ENCODE measurements around the gene ARMC5. TPM values are rescaled to one million over a fixed set of nuclear protein-coding genes. Genes with fewer than 3 reads are reported as not detected.
A peak's percentile ranks its signal among the peaks of the same experiment; 100 is the strongest.

ARMC5 gene
- total and polyA plus RNA-seq, 2 experiments from 2014 or later, result 7.0 to 11.2 TPM

DNA sequence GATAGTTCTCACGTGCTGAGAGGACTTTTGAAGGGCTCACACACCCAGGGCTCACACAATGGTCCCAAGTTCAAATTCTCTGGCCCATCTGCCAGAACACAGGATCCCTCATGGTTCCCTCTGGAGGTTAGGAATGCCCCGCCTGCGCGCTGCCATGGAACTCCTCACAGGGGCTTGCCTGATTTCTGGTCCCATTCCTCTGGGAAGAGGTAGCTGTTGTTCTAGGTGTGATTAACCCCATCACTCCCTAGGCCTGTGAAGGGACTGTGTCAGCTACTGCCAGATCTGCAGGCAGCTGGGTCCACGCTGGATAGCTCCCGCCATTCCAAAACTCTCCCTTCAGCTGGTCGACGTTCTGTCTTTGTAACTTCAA lies 2.3 kb upstream of the ARMC5 start:
- TF ChIP-seq EZH2phosphoT487 (IDR thresholded peaks at IDR 0.05; ENCODE audit: insufficient read depth, low read depth) (no peak), EZH2 (IDR thresholded peaks at IDR 0.05; ENCODE audit: insufficient read depth, poor library complexity, severe bottlenecking) (no peak)
- Histone ChIP-seq H3K36me3 (ENCODE audit: low read depth) (no peaks in the 10 kb centered on the region), H3K27ac (no peak overlapping the region), H3K9me2 (ENCODE audit: insufficient read depth) (no peaks in the 10 kb centered on the region), H3K79me2 (ENCODE audit: insufficient read depth) (peaks cover 55% of the 10 kb centered on the region), H3K9me3 (ENCODE audit: low read depth) (no peaks in the 10 kb centered on the region), H3K27me3 (replicated peaks; ENCODE audit: insufficient read depth) (no peaks in the 10 kb centered on the region), H4K20me1 (ENCODE audit: insufficient read depth) (no peaks in the 10 kb centered on the region), H3K4me1 (ENCODE audit: insufficient read depth) (peaks cover 54% of the 10 kb centered on the region), H2AFZ (no peak overlapping the region), H3K4me2 (ENCODE audit: unreplicated experiment) (peak overlapping the region; percentile 95), H3F3A (ENCODE audit: insufficient read depth) (peaks cover 44% of the 10 kb centered on the region), H3K9ac (peak overlapping the region; percentile 87; the same call in 1 of the 2 replicates), H3K4me3 (peak overlapping the region; percentile 99)
- in situ Hi-C loops (cut with MboI), result no loop called here
- DNase-seq, result peak; percentile 29
- 67 to 78% methylated on average over 8 of the region's 8 CpGs for WGBS, 2 experiments (ENCODE audit: low coverage in 1 of 2, low lambda C conversion rate in 2 of 2, missing lambda C conversion rate in 2 of 2)

DNA sequence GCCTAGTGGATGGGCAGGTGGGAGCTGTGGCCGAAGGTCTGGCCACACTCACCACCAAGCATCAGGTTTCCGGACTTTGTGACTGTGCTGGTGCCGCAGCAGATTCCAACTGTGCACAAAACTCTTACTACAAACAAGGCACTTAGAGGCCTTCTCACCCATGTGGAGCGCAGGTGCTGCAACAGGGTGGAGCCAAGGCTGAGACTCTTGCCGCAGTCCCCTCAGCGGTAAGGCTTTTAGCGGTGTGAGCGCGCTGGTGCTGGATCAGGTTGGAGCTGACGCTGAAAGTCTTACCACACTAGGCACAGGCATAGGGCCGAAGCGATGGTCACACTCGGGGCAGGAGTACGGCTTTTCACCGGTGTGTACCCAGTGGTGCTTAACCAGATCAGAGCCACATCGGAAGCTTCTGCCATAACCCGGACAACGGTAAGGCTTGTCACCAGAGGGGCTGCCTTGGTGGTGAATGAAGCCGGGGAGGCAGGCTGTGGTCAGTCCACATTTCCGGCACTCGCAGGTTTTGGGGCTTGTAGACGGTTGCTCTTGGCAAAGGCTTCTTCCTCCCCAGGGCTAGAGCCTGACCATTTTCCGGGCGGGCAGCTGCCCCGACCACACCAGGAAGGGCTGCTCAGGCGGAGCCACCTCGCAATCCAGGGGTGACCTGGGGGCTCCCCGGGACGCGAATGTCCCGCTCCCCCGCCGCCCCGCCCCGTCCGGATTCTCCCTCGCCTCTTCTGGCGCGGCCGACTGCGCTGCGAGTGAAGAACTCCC lies 1.0 kb upstream of the ARMC5 start:
- Histone ChIP-seq H3K4me3 (peak overlapping the region; percentile 99), H3K4me2 (ENCODE audit: unreplicated experiment) (peak overlapping the region; percentile 95), H3F3A (ENCODE audit: insufficient read depth) (peaks cover 32% of the 10 kb centered on the region), H3K9me2 (ENCODE audit: insufficient read depth) (no peaks in the 10 kb centered on the region), H2AFZ (peak overlapping the region; percentile 86), H4K20me1 (ENCODE audit: insufficient read depth) (no peaks in the 10 kb centered on the region), H3K9ac (peak overlapping the region; percentile 87), H3K4me1 (ENCODE audit: insufficient read depth) (peaks cover 43% of the 10 kb centered on the region), H3K27me3 (replicated peaks; ENCODE audit: insufficient read depth) (no peaks in the 10 kb centered on the region), H3K27ac (peak overlapping the region; percentile 90), H3K9me3 (ENCODE audit: low read depth) (no peaks in the 10 kb centered on the region), H3K36me3 (ENCODE audit: low read depth) (no peaks in the 10 kb centered on the region), H3K79me2 (ENCODE audit: insufficient read depth) (peaks cover 57% of the 10 kb centered on the region)
- in situ Hi-C loops (cut with MboI), result no loop called here
- TF ChIP-seq EZH2 (IDR thresholded peaks at IDR 0.05; ENCODE audit: insufficient read depth, poor library complexity, severe bottlenecking), result no peak
- WGBS, 2 experiments (ENCODE audit: low coverage in 1 of 2, low lambda C conversion rate in 2 of 2, missing lambda C conversion rate in 2 of 2), result 2% methylated on average over 28 to 41 of the region's 42 CpGs
- DNase-seq, result peak; percentile 67

DNA sequence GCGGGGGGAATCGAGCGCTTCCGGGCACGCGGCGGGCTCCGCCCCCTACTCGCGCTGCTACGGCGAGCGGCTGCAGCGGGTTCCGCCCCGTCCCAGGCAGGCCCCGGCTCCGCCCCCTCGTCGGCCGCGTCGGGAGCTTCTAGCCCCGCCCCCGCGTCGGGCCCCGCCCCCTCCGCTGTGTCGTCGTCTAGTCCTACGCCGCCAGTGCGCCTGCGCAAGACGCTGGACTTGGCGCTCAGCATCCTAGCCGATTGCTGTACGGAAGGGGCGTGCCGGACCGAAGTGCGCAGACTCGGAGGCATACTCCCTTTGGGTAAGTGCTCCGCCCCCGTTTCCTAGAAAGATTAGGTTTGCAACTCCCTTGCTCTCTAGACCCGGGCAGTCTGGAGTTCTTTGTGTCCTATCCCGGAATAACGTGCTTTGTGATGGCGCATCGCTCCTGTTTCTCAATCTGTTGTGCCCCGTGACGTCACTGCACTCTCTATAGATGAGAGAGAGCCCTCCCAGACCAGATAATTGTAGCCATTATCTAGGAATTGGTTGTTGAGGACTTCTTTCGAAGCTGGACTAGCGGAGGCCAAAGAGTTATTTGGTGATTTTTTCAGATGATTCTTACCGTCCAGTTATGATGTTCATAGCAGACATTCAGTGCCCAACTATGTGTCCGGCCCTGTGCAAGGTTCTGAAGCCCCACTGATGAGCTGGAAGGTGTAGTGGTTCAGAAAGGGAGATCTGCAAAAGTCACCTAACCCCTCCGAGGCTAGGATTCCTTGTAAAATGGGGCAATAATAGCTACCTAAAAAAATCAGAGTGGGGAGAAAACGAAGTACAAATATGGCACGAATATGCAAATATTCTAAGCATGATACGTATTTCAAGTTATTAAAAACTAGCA lies 633 bp downstream of the ARMC5 start:
- H3K9me3 ChIP-seq (ENCODE audit: low read depth), result no peaks in the 10 kb centered on the region
- H3K9me2 ChIP-seq (ENCODE audit: insufficient read depth), result no peaks in the 10 kb centered on the region
- H3F3A ChIP-seq (ENCODE audit: insufficient read depth), result peaks cover 18% of the 10 kb centered on the region
- H3K79me2 ChIP-seq (ENCODE audit: insufficient read depth), result peaks cover 50% of the 10 kb centered on the region
- peak overlapping the region; percentile 86 for H2AFZ ChIP-seq
- TF ChIP-seq EZH2 (IDR thresholded peaks at IDR 0.05; ENCODE audit: insufficient read depth, poor library complexity, severe bottlenecking) (no peak), EZH2phosphoT487 (IDR thresholded peaks at IDR 0.05; ENCODE audit: insufficient read depth, low read depth) (no peak)
- H3K36me3 ChIP-seq (ENCODE audit: low read depth), result no peaks in the 10 kb centered on the region
- in situ Hi-C loops (cut with MboI), result no loop called here
- peak overlapping the region; percentile 90 for H3K27ac ChIP-seq
- H3K4me3 ChIP-seq, result peak overlapping the region; percentile 99
- peaks cover 29% of the 10 kb centered on the region for H3K4me1 ChIP-seq (ENCODE audit: insufficient read depth)
- H4K20me1 ChIP-seq (ENCODE audit: insufficient read depth), result no peaks in the 10 kb centered on the region
- no peaks in the 10 kb centered on the region for H3K27me3 ChIP-seq (replicated peaks; ENCODE audit: insufficient read depth)
- H3K4me2 ChIP-seq (ENCODE audit: unreplicated experiment), result peak overlapping the region; percentile 95
- DNase-seq, result peak; percentile 100
- WGBS, 2 experiments (ENCODE audit: low coverage in 1 of 2, low lambda C conversion rate in 2 of 2, missing lambda C conversion rate in 2 of 2), result 0 to 1% methylated on average over 34 to 44 of the region's 61 CpGs
- H3K9ac ChIP-seq, result peak overlapping the region; percentile 87

DNA sequence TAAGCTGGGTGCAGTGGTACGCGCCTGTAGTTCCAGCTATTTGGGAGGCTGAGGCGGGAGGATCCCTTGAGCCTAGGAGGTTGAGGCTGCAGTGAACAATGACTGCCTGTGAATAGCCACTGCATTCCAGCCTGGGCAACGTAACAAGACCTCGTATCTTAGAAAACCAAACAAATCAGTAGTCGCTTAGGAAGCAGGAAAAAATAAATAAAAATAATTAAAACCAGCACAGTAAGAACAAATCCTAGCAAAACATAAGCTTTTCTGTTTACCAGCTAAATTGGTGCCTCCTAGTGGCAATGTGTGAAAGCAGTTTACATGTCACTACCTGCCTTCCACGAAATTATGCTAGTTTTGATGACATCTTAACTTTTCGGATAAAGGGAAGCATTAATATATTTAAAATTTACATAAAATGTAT lies 1.3 kb downstream of the ARMC5 start:
- peak; percentile 86 for DNase-seq
- Histone ChIP-seq H2AFZ (peak overlapping the region; percentile 54), H3K4me2 (ENCODE audit: unreplicated experiment) (peak overlapping the region; percentile 91), H3K27me3 (replicated peaks; ENCODE audit: insufficient read depth) (no peaks in the 10 kb centered on the region), H3K36me3 (ENCODE audit: low read depth) (no peaks in the 10 kb centered on the region), H3K4me3 (peak overlapping the region; percentile 78), H3K27ac (peak overlapping the region; percentile 90), H3K9me2 (ENCODE audit: insufficient read depth) (no peaks in the 10 kb centered on the region), H3K9me3 (ENCODE audit: low read depth) (no peaks in the 10 kb centered on the region), H4K20me1 (ENCODE audit: insufficient read depth) (no peaks in the 10 kb centered on the region), H3K4me1 (ENCODE audit: insufficient read depth) (peaks cover 28% of the 10 kb centered on the region), H3F3A (ENCODE audit: insufficient read depth) (peaks cover 12% of the 10 kb centered on the region), H3K79me2 (ENCODE audit: insufficient read depth) (peaks cover 44% of the 10 kb centered on the region), H3K9ac (peak overlapping the region; percentile 81)
- 21 to 22% methylated on average over 8 of the region's 8 CpGs for WGBS, 2 experiments (ENCODE audit: low coverage in 1 of 2, low lambda C conversion rate in 2 of 2, missing lambda C conversion rate in 2 of 2)
- in situ Hi-C loops (cut with MboI), result no loop called here
- TF ChIP-seq EZH2phosphoT487 (IDR thresholded peaks at IDR 0.05; ENCODE audit: insufficient read depth, low read depth) (no peak), EZH2 (IDR thresholded peaks at IDR 0.05; ENCODE audit: insufficient read depth, poor library complexity, severe bottlenecking) (no peak)
